ENCODE results near the gene CRADD.

DNA sequence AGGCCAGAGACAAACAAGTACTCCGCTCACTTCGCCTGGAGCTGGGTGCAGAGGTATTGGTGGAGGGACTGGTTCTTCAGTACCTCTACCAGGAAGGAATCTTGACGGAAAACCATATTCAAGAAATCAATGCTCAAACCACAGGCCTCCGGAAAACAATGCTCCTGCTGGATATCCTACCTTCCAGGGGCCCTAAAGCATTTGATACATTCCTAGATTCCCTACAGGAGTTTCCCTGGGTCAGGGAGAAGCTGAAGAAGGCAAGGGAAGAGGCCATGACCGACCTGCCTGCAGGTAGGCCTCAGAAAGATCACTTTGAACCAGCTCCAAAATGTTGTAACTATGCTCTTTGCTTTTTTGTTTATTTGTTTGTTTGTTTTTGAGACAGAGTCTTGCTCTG, 1.6 kb downstream of the CRADD start:
- TF ChIP-seq, protein P1, sequence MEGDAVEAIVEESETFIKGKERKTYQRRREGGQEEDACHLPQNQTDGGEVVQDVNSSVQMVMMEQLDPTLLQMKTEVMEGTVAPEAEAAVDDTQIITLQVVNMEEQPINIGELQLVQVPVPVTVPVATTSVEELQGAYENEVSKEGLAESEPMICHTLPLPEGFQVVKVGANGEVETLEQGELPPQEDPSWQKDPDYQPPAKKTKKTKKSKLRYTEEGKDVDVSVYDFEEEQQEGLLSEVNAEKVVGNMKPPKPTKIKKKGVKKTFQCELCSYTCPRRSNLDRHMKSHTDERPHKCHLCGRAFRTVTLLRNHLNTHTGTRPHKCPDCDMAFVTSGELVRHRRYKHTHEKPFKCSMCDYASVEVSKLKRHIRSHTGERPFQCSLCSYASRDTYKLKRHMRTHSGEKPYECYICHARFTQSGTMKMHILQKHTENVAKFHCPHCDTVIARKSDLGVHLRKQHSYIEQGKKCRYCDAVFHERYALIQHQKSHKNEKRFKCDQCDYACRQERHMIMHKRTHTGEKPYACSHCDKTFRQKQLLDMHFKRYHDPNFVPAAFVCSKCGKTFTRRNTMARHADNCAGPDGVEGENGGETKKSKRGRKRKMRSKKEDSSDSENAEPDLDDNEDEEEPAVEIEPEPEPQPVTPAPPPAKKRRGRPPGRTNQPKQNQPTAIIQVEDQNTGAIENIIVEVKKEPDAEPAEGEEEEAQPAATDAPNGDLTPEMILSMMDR (IDR thresholded peaks at IDR 0.05): no peak
- TF ChIP-seq POLR2A (IDR thresholded peaks at IDR 0.05): no peak
